ENCODE results near the gene NEU3.
A peak's percentile ranks its signal among the peaks of the same experiment; 100 is the strongest.
"Not testable (repeated sequence)": the region's sequence is repeated elsewhere in the genome, so short reads cannot be mapped to it uniquely, and the experiment has no call there.

NEU3 gene

GRCh38 chr11:74980634-74981033, 8.1 kb upstream of the NEU3 start:
- Histone ChIP-seq H3K27ac (no peak overlapping the region), H3K4me3 (no peak overlapping the region)

GRCh38 chr11:74981888-74982287, 6.8 kb upstream of the NEU3 start:
- Histone ChIP-seq H3K4me3 (no peak overlapping the region), H3K27ac (no peak overlapping the region)

GRCh38 chr11:74984070-74984469, 4.7 kb upstream of the NEU3 start:
- no peak overlapping the region for H3K27ac ChIP-seq

GRCh38 chr11:74984730-74985129, 4.0 kb upstream of the NEU3 start:
- no peak overlapping the region for H3K27ac ChIP-seq

More at GRCh38 chr11:74984070-74984469, 4.7 kb upstream of the NEU3 start:
- H3K4me3 ChIP-seq, result no peak overlapping the region

GRCh38 chr11:74989260-74989638, 516 bp downstream of the NEU3 start:
- H3K4me3 ChIP-seq, result peak overlapping the region; percentile 47 to 87 (median 58)
- peak overlapping the region in 19 of 21 experiments; percentile 40 to 86 (median 75) for H3K27ac ChIP-seq

More at GRCh38 chr11:74984730-74985129, 4.0 kb upstream of the NEU3 start:
- no peak overlapping the region for H3K4me3 ChIP-seq

GRCh38 chr11:74990150-74990549, 1.4 kb downstream of the NEU3 start:
- H3K27ac ChIP-seq, H3K4me3 ChIP-seq: not testable (repeated sequence)

- no peak overlapping the region for H3K4me3 ChIP-seq
These were observed 2.2 kb downstream of the NEU3 start for GRCh38 chr11:74990941-74991340.

GRCh38 chr11:74992852-74993251, 4.1 kb downstream of the NEU3 start:
- Histone ChIP-seq H3K4me3 (no peak overlapping the region), H3K27ac (no peak overlapping the region)

More at GRCh38 chr11:74990941-74991340, 2.2 kb downstream of the NEU3 start:
- H3K27ac ChIP-seq, result no peak overlapping the region

- no peak overlapping the region for H3K27ac ChIP-seq
- H3K4me3 ChIP-seq, result no peak overlapping the region
These were observed 12.2 kb downstream of the NEU3 start for GRCh38 chr11:75000975-75001354.

GRCh38 chr11:75001686-75002085, 13.0 kb downstream of the NEU3 start:
- no peak overlapping the region for H3K4me3 ChIP-seq
- no peak overlapping the region for H3K27ac ChIP-seq

GRCh38 chr11:75002516-75002915, 13.8 kb downstream of the NEU3 start:
- Histone ChIP-seq H3K27ac (no peak overlapping the region), H3K4me3 (no peak overlapping the region)

GRCh38 chr11:75004215-75004614, 15.5 kb downstream of the NEU3 start:
- no peak overlapping the region for H3K27ac ChIP-seq

GRCh38 chr11:75011357-75011756, 22.6 kb downstream of the NEU3 start:
- no peak overlapping the region for H3K27ac ChIP-seq
- H3K4me3 ChIP-seq, result no peak overlapping the region

More at GRCh38 chr11:75004215-75004614, 15.5 kb downstream of the NEU3 start:
- no peak overlapping the region for H3K4me3 ChIP-seq

- Histone ChIP-seq H3K27ac (no peak overlapping the region), H3K4me3 (no peak overlapping the region)
These were observed 23.1 kb downstream of the NEU3 start for GRCh38 chr11:75011872-75012271.

- no peak overlapping the region for H3K27ac ChIP-seq
- H3K4me3 ChIP-seq, result no peak overlapping the region
These were observed 24.3 kb downstream of the NEU3 start for GRCh38 chr11:75013051-75013450.

- no peak overlapping the region for H3K27ac ChIP-seq
- no peak overlapping the region for H3K4me3 ChIP-seq
These were observed 25.4 kb downstream of the NEU3 start for GRCh38 chr11:75014129-75014528.

- H3K4me3 ChIP-seq, H3K27ac ChIP-seq: not testable (repeated sequence)
These were observed 30.5 kb downstream of the NEU3 start for GRCh38 chr11:75019200-75019599.

- not testable (repeated sequence) for H3K27ac ChIP-seq, H3K4me3 ChIP-seq
These were observed 31.6 kb downstream of the NEU3 start for GRCh38 chr11:75020328-75020727.

- no peak overlapping the region for H3K27ac ChIP-seq
- H3K4me3 ChIP-seq, result no peak overlapping the region
These were observed 33.6 kb downstream of the NEU3 start for GRCh38 chr11:75022296-75022695.

GRCh38 chr11:75022759-75023396, 34.1 kb downstream of the NEU3 start:
- H3K4me3 ChIP-seq, result no peak overlapping the region
- H3K27ac ChIP-seq, result peak overlapping the region in 1 of 21 experiments; percentile 56

- Histone ChIP-seq H3K27ac (peak overlapping the region in 1 of 21 experiments; percentile 56), H3K4me3 (no peak overlapping the region)
These were observed 34.8 kb downstream of the NEU3 start for GRCh38 chr11:75023446-75024067.

- Histone ChIP-seq H3K27ac (peak overlapping the region in 1 of 21 experiments; percentile 56), H3K4me3 (no peak overlapping the region)
These were observed 35.3 kb downstream of the NEU3 start for GRCh38 chr11:75024068-75024449.

Measured in skin epidermis (tissue), 12 donors.